HT1080 (cell line): ENCODE measurements around the gene STRN3. TPM values are rescaled to one million over a fixed set of nuclear protein-coding genes. Genes with fewer than 3 reads are reported as not detected.
"Not testable (repeated sequence)": the region's sequence is repeated elsewhere in the genome, so short reads cannot be mapped to it uniquely, and the experiment has no call there.

ENCODE experiments used
- DNase-seq: peaks from one replicate; pipeline ENCODE4 v3.0.0-alpha.2; 2015; ENCODE audit warnings: low read depth
- polyA plus RNA-seq, 2 experiments: library from polyadenylated mRNA; depleted of rRNA; stranded (reverse); fragments of >200 nt; gene quantifications; 2 replicates each; pipeline ENCODE4 v1.2.3, GENCODE V29; 2015
- total RNA-seq: library from RNA; depleted of rRNA; stranded (reverse); fragments of >200 nt; shearing (Covaris generic); gene quantifications from 2 replicates; pipeline ENCODE4 v1.2.3, GENCODE V29; 2014; rRNA removed

Gene STRN3, protein sequence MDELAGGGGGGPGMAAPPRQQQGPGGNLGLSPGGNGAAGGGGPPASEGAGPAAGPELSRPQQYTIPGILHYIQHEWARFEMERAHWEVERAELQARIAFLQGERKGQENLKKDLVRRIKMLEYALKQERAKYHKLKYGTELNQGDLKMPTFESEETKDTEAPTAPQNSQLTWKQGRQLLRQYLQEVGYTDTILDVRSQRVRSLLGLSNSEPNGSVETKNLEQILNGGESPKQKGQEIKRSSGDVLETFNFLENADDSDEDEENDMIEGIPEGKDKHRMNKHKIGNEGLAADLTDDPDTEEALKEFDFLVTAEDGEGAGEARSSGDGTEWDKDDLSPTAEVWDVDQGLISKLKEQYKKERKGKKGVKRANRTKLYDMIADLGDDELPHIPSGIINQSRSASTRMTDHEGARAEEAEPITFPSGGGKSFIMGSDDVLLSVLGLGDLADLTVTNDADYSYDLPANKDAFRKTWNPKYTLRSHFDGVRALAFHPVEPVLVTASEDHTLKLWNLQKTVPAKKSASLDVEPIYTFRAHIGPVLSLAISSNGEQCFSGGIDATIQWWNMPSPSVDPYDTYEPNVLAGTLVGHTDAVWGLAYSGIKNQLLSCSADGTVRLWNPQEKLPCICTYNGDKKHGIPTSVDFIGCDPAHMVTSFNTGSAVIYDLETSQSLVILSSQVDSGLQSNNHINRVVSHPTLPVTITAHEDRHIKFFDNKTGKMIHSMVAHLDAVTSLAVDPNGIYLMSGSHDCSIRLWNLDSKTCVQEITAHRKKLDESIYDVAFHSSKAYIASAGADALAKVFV
- 24.5 and 33.6 TPM in 2 replicates for total RNA-seq
- 18.5 and 26.8 TPM in 2 replicates for polyA plus RNA-seq (2015; cell fraction: cytosol; rRNA removed)
- polyA plus RNA-seq (2015; cell fraction: nucleus; rRNA removed): 25.8 and 44.0 TPM in 2 replicates

DNA sequence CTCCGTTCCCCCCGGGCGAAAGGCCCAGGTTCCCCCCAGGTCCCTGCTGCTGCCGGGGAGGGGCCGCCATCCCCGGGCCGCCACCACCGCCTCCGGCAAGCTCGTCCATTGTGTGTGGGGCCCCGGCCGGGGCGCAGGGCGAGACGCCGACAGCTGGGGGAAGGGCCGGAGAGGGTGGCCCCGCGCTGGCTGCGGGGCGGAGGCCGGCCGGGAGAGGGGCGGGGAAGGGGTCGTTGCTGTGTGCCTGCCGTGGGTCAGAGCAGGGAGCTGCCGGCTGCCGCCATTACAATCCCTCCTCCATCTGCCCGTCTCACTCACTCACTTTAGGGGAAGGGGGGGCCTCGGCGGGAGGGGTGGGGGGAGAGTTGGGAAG is at the start of gene STRN3:
STRN3 (minus strand) TSS at position 303 of the 373 bp plus-strand sequence; CDS start at position 109, 194 bp downstream.
- no peak for DNase-seq

DNA sequence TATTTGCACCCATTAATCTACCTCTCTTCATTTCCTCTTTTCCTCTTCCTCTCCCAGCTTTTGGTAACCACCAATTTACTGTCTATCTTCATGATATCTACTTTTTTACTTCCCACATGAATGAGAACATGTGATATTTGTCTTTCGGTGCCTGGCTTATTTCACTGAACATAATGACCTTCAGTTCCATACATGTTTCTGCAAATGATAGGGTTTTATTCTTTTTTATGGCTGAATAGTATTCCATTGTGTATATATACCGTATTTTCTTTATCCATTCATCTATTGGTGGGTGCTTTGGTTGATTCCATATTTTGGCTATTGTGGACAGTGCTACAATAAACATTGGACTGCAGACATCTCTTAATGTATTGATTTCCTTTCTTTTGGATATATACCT is 49.0 kb upstream of the STRN3 start:
- no peak for DNase-seq

- no peak for DNase-seq
Observed at GRCh38 chr14:31071151-31071550, 45.0 kb upstream of the STRN3 start.

DNA sequence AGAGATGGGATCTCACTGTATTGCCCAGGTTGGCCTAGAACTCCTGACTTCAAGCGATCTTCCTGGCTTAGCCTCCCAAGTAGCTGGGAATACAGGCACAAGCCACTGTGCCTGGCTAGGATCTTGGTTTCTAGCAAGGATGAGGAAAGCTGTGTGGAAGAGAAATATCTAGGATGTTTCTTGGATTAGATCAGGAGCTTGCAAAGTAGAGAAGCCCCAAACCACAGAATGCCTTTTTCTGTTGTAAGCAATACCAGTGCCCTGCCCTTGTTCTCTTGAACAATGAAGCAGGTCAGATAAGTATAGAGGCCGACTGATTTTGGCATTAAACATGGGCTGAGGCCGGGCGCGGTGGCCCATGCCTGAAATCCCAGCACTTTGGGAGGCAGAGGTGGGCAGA is 44.3 kb upstream of the STRN3 start:
- peak; percentile 73 for DNase-seq

DNA sequence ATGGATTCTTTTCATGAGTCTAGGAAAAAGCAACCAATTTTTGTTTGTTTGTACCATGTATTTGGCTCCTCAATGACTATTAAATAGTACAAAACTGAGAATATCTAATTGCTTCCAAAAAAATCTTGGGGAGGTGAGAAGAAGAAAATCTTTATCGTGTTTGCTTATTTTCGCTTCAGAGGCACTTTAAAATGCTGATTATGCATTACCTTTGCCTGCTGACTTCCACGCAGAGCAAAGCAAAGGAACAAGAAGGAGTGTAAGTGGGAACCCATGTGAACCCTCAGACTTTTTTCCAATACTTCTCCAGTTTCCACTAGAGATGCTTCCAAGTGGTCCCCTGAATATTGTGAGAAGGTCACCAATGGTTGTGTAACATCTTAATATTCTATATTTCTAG is 43.2 kb upstream of the STRN3 start:
- no peak for DNase-seq

DNA sequence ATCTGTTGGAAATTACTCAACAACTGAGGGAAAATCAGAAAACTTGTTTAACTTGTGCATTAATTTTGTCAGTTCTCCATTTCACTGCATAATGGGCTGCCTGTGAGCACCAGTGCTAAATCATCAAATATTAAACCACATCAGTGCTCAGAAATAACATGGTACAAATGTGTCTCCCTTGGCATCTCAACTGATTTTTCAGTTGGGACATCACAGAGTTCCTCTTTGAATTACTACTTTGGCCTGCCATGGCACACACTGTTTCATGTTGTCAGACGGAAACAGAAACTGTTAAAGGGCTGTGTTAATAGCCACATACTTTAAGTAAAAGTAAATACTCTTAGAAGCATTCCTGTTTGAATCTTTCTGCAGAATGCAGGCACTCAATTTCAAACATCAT is 42.1 kb upstream of the STRN3 start:
- no peak for DNase-seq

DNA sequence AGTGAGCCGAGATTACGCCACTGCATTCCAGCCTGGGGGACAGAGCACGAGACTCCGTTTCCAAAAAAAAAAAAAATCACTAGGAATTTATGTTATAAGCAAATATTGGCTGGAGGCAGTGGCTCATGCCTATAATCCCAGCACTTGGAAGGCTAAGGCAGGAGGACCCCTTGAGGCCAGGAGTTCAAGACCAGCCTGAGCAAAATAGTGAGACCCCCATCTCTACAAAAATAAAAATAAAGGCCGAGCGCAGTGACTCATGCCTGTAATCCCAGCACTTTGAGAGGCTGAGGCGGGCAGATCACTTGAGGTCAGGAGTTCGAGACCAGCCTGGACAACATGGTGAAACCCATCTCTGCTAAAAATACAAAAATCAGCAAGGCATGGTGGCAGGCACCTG is 36.7 kb upstream of the STRN3 start:
- not testable (repeated sequence) for DNase-seq

GRCh38 chr14:31060253-31060875 is 34.2 kb upstream of the STRN3 start:
- DNase-seq: no peak

DNA sequence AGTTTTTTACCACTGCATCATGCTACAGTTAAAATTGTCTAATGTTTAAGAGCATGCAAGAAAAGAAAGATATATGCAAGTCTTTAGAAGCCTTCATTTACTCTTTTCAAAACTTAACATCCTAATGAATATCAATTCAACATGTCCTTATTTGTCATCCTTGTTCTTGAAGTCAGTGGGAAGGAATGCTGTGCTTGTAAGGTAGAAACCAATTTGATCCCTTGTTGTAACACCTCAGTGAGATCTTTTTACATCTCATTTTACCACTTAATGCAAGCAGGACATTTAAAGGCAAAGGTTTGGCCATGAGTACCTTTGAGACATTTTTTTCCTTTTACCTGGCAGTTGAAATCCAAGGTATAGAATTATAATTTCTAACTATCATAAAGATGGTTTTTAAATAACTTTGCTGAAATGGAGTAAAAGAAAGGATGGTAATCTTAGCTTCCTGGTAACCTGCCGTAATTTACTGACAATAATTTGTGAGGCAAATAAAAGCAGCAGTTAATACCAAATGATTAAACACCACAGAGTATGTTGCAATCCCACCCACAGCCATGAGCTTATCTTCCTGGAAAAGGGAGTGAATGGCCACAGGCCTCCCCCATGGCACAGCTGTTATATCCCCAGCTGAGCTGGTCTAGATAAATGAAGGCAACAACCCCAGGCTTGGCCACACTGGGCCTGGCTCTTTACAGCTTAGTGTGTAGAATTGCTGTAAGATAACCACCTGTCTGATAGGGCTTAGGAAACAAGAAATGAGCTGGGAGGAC is 33.2 kb upstream of the STRN3 start:
- peak; percentile 28 for DNase-seq

GRCh38 chr14:31057701-31058364 is 31.7 kb upstream of the STRN3 start:
- DNase-seq: no peak

- DNase-seq: no peak
Observed at GRCh38 chr14:31057035-31057434, 30.9 kb upstream of the STRN3 start.

DNA sequence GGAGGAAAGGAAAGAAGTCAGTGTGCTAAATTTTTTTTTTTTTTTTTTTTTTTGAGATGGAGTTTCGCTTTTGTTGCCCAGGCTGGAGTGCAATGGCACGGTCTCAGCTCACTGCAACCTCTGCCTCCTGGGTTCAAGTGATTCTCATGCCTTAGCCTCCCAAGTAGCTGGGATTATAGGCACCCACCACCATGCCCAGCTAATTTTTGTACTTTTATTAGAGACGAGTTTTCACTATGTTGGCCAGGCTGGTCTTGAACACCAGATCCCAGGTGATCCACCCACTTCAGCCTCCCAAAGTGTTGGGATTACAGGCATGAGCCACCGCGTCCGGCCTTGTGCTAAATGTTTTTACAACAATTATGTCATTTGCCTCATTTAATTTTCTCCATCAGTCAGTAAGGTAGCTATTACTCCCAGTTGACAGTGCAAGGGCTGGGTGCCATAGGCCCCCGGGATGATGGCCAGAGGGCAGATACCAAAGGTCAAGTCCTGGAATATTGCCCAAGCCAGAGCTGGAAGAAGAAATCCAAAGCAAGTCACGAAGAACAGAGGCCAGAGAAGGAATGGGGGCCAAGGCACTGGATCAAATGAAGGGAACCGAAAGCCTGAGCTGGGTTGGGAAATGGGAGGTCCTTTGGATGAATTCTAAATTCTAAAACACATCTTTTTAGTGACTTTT is 26.9 kb upstream of the STRN3 start:
- not testable (repeated sequence) for DNase-seq

DNA sequence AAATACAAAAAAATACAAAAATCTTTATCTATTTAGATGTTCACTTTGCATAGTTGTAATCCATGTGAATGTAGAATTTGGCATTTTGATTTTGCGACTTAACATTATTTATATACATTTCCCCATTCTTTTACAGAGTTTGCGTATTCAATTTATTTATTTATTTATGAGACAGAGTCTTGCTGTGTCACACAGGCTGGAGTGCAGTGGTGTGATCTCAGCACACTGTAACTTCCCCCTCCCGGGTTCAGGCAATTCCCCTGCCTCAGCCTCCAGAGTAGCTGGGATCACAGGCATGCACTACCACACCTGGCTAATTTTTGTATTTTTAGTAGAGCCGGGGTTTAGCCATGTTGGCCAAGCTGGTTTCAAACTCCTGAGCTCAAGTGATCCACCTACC is 25.3 kb upstream of the STRN3 start:
- DNase-seq: no peak

DNA sequence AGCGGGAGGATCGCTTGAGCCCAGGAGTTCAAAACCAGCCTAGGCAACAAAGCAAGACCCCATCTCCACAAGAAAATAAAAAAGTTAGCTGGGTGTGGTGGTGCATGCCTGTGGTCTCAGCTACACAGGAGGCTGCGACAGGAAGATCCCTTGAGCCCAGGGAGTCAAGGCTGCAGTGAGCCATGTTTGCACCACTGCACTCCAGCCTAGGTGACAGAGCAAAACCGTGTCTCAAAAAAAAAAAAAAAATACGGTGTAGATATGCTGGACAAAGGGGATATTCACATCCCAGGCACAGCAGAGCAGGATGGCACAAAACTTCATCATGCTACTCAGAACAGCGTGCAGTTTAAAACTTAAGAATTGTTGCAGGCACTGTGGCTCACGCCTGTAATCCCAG is 24.8 kb upstream of the STRN3 start:
- DNase-seq: no peak

- DNase-seq: no peak
Observed at GRCh38 chr14:31047503-31047902, 21.3 kb upstream of the STRN3 start.

DNA sequence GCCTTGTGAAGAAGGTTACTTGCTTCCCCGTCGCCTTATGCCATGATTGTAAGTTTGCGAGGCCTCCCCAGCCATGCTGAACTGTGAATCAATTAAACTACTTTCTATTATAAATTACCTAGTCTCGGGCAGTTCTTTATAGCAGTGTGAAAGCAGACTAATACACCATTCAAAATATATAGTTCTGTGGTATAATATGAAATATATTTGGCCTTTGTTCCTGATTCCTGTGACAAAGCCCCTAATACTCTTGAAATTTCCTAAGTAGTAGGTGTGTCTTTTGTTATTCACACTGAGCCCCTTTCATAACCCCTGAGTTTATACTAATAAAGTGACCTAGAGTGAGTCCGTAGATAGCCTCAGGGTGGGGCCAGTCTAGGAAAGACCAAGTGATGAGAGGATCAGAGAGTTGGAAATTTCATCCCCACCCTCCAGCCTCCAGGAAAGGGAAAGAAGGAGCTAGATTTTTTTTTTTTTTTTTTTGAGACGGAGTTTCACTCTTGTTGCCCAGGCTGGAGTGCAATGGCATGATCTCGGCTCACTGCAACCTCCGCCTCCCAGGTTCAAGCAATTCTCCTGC is 19.4 kb upstream of the STRN3 start:
- no peak for DNase-seq

- no peak for DNase-seq
Observed at GRCh38 chr14:31043379-31043778, 17.2 kb upstream of the STRN3 start.

DNA sequence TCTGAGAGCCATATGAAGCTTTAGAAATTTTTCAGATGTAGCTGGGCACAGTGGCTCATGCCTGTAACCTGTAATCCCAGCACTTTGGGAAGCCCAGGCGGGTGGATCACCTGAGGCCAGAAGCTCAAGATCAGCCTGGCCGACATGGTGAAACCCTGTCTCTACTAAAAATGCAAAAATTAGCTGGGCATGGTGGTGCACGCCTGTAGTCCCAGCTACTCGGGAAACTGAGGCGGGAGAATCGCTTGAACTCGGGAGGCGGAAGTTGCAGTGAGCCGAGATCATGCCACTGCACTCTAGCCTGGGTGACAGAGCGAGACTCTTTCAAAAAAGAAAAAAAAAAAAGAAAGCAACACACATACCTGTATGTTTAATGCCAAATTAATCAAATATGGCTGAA is 16.7 kb upstream of the STRN3 start:
- not testable (repeated sequence) for DNase-seq

DNA sequence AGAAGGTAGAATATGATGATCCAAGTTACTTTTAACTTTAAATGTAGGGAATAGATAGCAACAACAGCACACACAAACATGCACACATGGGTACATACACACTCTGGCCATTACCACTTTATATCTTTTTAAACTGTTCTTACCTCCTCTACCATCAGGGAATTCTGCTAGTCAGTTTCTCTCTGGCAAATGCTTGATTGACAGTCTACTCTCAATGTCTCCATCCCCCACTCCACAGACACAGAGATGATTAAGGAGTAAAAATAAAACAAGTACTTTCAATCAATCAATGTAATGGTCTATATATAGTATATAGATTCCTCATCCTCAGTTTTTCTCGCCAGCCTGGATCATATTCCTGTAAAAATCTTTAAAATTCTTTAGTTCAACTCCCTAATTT is 16.1 kb upstream of the STRN3 start:
- DNase-seq: no peak
